BE2C (cell line): ENCODE data around the gene SH2B3.
"Not testable (repeated sequence)": the region's sequence is repeated elsewhere in the genome, so short reads cannot be mapped to it uniquely, and the experiment has no call there.

Experiments used
- DNase-seq: peaks from one replicate; pipeline ENCODE4 v3.0.0-alpha.2; 2020
- H3K27me3 ChIP-seq: fragments of 250-450 bp; sonication (Bioruptor Pico); 2 replicates; pipeline ENCODE4 v1.5.1; 2020; ENCODE audit warnings: mild to moderate bottlenecking
- H3K36me3 ChIP-seq: fragments of 250-450 bp; sonication (Bioruptor Pico); 2 replicates; pipeline ENCODE4 v1.5.1; 2020; ENCODE audit warnings: mild to moderate bottlenecking
- H3K4me1 ChIP-seq: fragments of 250-450 bp; sonication (Bioruptor Pico); 2 replicates; pipeline ENCODE4 v1.5.1; 2020
- H3K4me3 ChIP-seq: 2 replicates; pipeline ENCODE4 v1.5.1; 2011; ENCODE audit warnings: low read depth, low read length
- H3K9me3 ChIP-seq: fragments of 250-450 bp; sonication (Bioruptor Pico); 2 replicates; pipeline ENCODE4 v1.5.1; 2020
- CTCF ChIP-seq: IDR thresholded peaks from 2 replicates; pipeline ENCODE4 v1.5.1; 2012; ENCODE audit warnings: mild to moderate bottlenecking, low read depth, low read length

Gene SH2B3

DNA sequence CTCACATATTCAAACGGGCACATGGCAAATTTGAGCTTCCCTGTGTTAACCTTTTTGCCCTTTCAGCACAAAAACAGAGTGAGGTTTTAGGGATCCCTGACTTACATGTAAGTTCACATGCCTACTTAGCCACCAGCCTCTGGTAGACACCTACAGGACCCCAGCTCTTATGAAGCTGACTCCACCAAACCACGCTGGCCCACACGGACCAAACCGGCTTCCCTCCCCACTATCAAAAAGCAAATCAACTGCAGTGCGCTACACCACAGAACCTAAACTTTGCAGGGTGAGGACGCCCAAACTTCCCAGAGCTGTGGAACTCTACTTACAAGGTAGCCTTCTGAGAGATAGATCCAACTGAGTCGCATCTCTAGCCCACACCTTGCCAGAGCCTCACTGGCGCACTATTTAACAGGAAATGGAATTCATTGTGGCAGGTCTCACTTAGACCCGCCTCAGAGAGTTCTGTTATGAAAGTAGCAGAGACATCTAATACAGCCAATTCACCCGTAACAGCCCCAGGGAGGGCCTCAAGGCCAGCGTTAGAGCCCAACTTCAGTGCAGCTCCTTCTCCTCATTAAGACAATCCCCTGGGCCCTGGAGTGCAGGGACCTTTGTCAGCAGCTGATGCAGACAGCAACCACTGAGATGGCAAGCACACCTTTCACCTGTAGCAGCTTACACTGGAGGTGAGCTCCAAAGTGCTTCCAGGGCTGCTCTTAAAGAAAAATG is 49.2 kb downstream of the SH2B3 start:
- Histone ChIP-seq H3K27me3 (no peaks in the 10 kb centered on the region), H3K4me1 (no peaks in the 10 kb centered on the region; the same call in none of the 2 replicates), H3K9me3 (no peaks in the 10 kb centered on the region; the same call in 1 of the 2 replicates), H3K36me3 (peaks cover 59% of the 10 kb centered on the region), H3K4me3 (no peak overlapping the region)
- no peak for DNase-seq
- TF ChIP-seq CTCF: no peak

- no peak for TF ChIP-seq CTCF
- Histone ChIP-seq H3K4me1 (no peaks in the 10 kb centered on the region; the same call in none of the 2 replicates), H3K36me3 (peaks cover 55% of the 10 kb centered on the region), H3K9me3 (no peaks in the 10 kb centered on the region; the same call in 1 of the 2 replicates), H3K27me3 (no peaks in the 10 kb centered on the region), H3K4me3 (no peak overlapping the region)
- no peak for DNase-seq
Observed at GRCh38 chr12:111455448-111456320, 50.0 kb downstream of the SH2B3 start.

- peaks cover 47% of the 10 kb centered on the region for H3K36me3 ChIP-seq
- DNase-seq: no peak
- H3K27me3 ChIP-seq: no peaks in the 10 kb centered on the region
- TF ChIP-seq CTCF: no peak
- H3K9me3 ChIP-seq: no peaks in the 10 kb centered on the region; the same call in 1 of the 2 replicates
- no peaks in the 10 kb centered on the region; the same call in none of the 2 replicates for H3K4me1 ChIP-seq
- no peak overlapping the region for H3K4me3 ChIP-seq
Observed at GRCh38 chr12:111457071-111457470, 51.3 kb downstream of the SH2B3 start.

GRCh38 chr12:111457577-111457976 is 51.9 kb downstream of the SH2B3 start:
- H3K36me3 ChIP-seq: peaks cover 47% of the 10 kb centered on the region

GRCh38 chr12:111458546-111459172 is 52.9 kb downstream of the SH2B3 start:
- Histone ChIP-seq H3K36me3 (peaks cover 41% of the 10 kb centered on the region), H3K9me3 (no peaks in the 10 kb centered on the region; the same call in 1 of the 2 replicates), H3K27me3 (no peaks in the 10 kb centered on the region), H3K4me1 (no peaks in the 10 kb centered on the region; the same call in none of the 2 replicates), H3K4me3 (no peak overlapping the region)
- DNase-seq: no peak
- no peak for TF ChIP-seq CTCF

More at GRCh38 chr12:111457577-111457976, 51.9 kb downstream of the SH2B3 start:
- Histone ChIP-seq H3K4me3 (no peak overlapping the region), H3K9me3 (no peaks in the 10 kb centered on the region; the same call in 1 of the 2 replicates), H3K27me3 (no peaks in the 10 kb centered on the region), H3K4me1 (no peaks in the 10 kb centered on the region; the same call in none of the 2 replicates)
- no peak for DNase-seq
- no peak for TF ChIP-seq CTCF

- not testable (repeated sequence) for DNase-seq, H3K9me3 ChIP-seq, H3K27me3 ChIP-seq, H3K4me3 ChIP-seq, H3K4me1 ChIP-seq
- H3K36me3 ChIP-seq: peaks cover 27% of the 10 kb centered on the region
Observed at GRCh38 chr12:111460111-111460510, 54.4 kb downstream of the SH2B3 start.
